GM18526 (cell line): ENCODE data around the gene ANKS1B.

ENCODE experiments used
- POLR2A ChIP-seq: IDR thresholded peaks from 3 replicates; pipeline ENCODE4 v1.6.1; 2011; ENCODE audit not compliant: insufficient read length; ENCODE audit errors: extremely low read depth

Gene ANKS1B

DNA sequence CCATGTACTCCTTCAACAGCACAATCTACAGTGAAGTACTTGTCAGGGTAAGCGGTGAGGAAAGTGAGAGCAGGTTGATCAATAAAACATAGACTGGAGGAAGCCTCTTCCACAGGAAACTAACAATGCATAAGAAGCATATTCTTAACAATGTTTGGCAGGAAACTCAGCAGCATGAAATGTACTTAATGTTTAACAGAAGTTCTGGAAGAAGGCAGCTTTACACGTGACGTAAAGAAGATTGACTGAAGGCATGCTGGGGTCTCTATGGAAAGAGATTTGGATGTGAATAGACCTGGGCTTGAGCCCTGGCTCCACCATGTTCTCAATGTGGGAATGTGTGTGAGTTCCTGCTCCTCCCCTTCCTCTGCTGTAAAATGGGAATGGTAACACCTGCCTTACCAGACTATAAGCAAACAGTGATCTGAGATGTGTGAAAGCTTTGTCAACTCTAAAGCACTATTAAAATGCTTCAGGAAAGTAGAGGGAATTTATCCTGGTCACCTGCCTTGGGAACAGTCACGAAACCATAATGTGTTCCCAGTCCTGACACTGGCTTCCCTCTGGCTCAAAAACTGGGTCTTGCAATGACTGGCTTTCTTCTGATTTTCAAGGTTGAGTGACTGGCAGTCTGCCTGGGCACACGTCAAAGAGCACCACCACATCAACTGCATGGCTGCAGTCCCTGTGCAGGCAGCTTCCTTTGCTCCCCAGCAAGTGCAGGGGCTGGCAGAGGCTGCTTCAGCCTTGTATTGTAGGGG is 955.0 kb downstream of the ANKS1B start:
- no peak for TF ChIP-seq POLR2A

GRCh38 chr12:99027461-99027860 is 957.3 kb downstream of the ANKS1B start:
- TF ChIP-seq POLR2A: no peak

GRCh38 chr12:99027055-99027393 is 957.7 kb downstream of the ANKS1B start:
- no peak for TF ChIP-seq POLR2A

DNA sequence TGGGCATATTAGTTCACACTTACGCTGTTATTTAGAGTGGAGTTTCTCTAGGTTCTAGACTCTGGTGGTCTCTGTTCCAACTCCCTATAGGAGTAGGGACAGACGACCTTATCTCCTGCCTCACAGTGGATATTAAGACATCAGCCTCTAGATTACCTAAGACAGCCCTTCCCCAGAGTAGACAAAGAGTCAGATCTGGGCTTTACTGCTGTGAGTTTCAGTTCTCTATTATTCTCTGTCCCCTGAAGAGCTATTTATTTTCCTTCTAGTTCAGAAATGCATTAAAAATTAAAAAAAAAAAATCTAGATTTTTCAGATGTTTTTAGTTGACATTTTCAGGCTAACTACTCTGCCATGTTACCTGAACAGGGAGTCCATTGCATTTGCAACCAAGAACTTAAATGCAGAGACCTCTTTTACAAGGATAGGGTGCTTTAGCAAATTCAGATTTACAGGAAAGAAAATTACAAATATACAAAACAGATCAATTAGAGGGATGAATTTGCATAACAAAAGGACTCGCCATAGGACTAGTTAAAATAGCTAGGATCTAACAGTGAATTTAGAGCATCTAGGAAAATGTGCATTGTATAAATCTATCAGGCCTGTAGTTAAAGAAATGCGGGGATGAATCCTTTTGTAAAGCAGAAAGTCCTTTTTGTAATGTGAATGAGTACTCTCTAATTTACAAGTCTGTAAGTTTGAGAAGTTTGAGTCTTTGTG is 958.2 kb downstream of the ANKS1B start:
- no peak for TF ChIP-seq POLR2A

DNA sequence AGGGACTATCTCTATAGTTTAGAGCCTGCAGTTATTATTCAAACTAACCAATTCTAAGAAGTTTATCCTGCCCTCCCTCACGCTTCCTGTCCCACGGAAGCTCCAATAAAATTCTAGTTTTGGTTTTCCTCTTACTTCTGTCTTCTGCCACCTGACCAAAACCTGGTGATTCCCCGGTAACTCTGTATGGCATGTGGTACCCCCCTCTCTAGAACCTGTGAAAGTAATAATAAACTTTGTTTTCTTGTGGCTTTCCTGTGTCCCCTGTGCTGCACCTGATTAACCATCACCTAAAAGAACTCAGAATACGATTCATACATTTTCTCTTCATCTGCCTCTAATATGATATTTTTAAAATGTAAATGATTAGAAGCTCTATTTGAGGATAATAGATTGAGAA is 959.9 kb downstream of the ANKS1B start:
- TF ChIP-seq POLR2A: no peak

DNA sequence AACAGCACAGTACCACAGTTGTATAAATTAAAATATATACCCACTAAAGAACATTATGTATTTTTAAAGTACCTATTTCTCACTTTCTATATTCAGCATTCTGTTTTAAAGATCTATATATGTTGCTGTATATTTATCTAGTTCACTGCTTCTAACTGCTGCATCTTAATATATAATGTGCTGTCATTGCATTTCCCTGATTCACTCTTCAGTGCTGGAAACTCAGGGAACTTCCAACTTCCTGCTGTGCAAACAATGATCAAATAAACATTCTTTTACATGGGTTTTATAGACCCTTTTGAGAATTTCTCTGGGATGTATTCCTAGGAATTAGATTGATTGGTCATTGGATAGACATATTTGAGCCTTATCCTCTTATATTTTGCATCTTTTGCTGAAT is 960.5 kb downstream of the ANKS1B start:
- no peak for TF ChIP-seq POLR2A

DNA sequence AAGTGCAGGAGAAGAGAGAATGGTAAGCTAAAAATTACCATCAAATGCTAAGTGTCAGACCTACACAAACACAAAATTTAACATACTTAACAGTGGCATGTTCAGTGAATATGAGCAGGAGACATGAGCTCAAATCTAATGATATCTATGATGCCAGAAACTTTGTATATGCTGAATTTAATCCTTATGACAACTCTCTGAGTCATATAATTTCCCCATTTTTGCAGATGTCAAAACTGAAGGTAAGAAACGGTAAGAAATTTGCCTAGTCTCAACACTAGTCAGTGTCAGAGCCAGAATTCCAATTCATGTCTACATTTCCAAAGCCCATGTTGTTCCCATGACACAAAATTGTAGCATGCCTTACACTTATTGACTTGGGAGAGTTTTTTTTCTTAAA is 963.9 kb downstream of the ANKS1B start:
- no peak for TF ChIP-seq POLR2A

DNA sequence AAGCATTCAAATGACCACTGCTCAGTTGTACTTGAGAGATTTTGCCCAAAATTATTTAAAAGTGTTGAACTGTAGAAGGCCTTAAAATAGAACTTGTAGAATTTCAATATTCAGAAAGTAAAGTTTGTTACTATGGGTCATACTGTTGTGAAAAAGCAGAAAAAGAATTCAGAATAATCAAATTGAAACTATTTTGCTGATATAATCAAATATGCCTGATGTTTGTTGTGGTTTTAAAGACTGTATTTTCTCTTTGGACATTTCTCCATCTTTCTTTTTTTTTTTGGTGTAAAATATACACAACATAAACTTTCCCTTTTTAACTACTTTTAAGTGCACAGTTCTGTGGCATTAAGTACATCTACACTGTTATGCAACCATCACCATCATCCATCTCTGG is 964.9 kb downstream of the ANKS1B start:
- TF ChIP-seq POLR2A: no peak

GRCh38 chr12:99017971-99018370 is 966.8 kb downstream of the ANKS1B start:
- no peak for TF ChIP-seq POLR2A

DNA sequence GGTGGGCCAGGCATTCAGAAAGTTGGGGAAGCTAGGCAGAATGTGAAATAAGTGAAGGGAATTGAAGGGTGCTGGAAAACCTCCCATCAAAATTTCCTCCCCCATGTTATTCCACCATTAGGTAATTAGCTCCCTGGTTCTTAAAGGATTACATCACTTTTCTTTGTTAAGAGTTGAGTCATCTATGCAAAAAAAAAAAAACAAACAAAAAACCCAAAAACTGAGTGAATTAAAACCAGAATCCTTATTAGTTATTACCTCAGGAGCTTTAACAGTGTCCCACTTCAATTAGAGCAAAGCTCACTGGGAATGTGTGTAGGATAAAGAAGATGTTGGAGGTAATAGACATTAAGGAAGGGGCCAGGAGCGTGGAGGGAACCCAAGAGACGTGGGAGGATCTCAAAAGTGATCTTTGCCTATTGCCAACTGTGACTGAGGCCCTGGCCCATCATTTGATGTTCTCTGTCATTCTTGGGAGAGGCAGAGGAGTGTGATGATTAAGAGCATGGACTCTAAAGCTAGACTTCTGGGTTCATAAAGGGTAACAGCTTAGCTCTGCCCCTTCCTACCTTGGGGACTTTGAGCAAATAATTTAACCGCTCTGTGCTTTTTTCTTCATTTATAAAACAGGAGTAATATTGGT is 975.0 kb downstream of the ANKS1B start:
- TF ChIP-seq POLR2A: no peak

- no peak for TF ChIP-seq POLR2A
Observed at GRCh38 chr12:99005601-99006000, 979.1 kb downstream of the ANKS1B start.

DNA sequence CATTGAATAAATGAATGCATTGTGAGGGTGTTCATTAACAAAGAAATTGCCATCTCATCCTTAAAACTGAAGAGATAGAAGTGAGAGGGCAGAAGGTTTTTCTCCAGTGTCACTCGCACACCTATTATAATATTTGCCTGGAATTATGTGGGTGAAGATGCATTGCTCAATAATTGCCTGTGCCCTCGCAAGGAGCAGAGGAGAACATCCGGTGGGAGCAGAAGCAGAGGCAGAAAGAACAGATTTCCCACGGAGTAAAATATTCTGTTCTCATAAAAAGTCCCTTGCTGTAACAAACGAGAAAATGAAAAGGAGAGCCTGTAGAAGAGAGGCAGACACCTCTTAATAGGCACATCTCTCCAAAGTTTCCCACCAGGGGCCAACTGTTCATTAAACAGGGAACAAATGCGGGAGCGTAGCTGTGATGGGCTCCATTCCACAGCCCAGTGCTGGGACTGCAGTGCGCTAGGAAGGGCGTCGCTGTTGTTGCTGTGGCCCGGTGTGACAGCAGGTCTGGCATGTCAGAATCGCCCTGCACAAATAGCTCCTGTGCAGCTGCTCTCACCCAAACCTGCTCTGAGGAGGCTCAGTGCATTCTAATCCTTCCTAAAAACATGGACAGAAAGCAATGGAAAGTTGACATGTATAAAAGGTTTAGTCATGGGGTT is 979.8 kb downstream of the ANKS1B start:
- no peak for TF ChIP-seq POLR2A

DNA sequence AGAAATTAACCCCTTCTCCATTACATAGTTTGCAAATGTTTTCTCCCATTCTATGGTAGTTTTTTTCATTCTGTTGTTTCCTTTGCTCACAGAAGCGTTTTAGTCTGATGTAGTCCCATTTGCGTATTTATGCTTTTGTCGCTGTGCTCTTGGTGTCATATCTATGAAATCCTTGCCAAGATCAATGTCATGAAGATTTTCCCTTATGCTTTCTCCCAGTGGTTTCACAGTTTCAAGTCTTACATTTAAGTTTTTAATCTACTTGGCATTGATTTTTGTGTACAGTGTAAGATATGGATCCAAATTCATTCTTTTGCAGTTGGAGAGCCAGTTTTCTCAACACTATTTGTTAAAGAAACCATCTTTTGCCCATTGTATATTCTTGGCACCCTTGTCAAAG is 982.0 kb downstream of the ANKS1B start:
- no peak for TF ChIP-seq POLR2A

GRCh38 chr12:99002156-99002555 is 982.6 kb downstream of the ANKS1B start:
- no peak for TF ChIP-seq POLR2A

- no peak for TF ChIP-seq POLR2A
Observed at GRCh38 chr12:98999559-98999958, 985.2 kb downstream of the ANKS1B start.
